Measurements from ENCODE around the gene GABBR2.

Gene GABBR2

DNA sequence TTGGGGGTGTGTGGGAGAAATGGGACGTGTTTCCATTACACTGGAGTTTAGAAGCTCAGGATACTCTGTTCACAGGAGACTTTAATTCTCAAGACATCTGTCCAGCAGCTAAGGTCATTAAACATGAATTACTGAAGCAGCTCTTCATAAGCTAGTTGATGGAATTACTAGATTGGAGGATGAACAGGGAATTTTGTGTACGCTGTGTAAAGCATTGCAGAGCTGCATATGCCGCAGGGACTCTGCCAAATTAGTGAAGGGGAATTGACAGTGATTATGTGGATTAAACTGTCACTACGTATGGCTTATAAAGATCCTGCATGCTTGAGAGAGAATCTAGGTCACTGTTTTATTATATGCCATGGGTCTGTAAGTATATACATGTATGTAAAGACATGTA lies 275.8 kb downstream of the GABBR2 start:
- no peak for DNase-seq

DNA sequence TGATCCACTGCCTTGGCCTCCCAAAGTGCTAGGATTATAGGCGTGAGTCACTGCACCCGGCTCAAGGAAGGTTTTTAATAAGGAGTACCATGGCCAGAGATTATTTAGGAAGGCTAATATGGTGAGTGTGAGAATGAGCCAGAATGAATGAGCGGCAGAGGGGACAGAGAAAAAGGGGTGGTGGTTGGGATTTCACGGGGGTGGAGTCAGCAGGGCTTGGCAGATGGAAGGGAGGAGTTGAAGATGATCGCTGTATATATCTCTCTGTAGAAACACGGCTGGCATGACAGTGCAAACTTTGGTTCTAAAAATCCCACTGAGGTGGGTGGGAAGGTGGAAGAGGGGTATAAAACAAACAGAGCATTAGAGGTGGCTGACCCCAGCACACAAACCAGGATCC lies 276.6 kb downstream of the GABBR2 start:
- DNase-seq: no peak
- ATAC-seq: no peak

More for the DNA sequence above, 275.8 kb downstream of the GABBR2 start:
- no peak for ATAC-seq

DNA sequence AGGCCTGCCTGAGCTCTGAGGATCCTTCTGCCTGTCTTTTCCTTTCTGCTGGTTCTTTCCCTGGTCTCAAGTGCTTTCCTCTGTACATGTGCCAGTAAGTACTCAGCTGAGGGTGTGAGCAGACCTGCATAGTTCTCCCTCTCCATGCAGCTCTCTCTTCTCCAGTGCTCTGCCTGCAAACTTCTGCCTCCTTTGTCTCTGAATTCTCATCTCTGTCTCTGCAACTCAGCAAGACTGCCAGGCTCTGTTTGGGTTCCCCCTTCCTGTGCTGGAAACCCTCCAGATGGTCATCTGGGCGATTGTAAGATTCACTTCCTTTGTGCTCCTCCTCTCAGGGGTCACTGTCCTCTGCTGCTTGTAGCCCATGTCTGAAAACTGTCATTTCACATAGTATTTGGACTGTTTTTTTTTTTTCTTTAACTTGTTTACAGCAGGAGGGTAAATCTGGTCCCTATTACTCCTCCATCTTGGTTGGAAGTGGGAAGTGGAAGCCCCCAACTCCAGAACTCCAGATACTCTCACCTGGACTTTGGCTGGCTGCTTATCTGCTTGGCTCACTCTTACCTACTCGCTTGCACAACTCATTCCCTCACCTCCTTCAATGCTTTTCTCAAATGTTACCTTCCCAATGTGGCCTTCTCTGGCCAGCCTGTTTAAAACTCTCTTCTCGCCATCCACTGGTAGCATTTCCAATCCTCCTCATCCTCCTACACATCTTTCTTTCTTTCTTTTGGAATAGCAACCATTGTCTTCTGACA lies 278.0 kb downstream of the GABBR2 start:
- DNase-seq: no peak
- no peak for ATAC-seq

DNA sequence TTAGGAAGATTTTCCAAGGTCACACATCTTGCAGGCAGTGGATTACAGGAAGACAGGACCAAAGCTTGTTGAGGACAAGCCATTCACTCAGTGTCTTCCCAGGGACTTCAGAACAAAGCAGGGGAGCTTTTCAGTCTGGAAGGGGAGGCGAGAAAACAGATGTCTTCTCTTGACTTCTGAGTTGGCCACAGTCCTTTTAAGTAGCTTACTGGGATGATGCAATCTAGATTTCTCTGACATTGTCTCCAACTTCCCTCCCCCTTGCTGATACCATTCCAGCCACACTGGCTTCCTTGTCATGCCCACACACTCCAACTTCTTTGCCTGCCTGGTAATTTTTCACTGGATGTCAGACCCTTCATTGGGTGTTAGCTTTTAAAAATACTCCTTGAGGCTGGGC lies 279.1 kb downstream of the GABBR2 start:
- ATAC-seq (no peak), DNase-seq (no peak)

DNA sequence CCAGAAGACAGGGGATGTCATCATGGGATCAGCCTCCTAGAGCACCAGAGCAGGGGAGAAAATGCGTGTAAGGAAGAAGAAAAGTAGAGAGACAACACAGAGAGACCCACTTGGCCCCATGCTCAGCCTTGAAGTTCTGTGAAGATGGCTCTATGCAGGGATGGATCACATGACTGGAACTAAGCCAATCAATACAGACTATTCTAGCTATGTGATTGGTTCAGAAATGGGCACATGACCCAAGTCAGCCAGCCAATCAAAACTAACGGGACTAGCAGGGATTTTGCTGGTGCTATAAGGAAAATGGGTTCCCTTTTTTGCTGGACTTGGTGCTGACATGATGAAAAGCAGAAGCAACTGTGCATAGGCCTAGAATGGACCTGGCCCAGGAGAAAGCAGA lies 280.3 kb downstream of the GABBR2 start:
- ATAC-seq: no peak
- DNase-seq: no peak

DNA sequence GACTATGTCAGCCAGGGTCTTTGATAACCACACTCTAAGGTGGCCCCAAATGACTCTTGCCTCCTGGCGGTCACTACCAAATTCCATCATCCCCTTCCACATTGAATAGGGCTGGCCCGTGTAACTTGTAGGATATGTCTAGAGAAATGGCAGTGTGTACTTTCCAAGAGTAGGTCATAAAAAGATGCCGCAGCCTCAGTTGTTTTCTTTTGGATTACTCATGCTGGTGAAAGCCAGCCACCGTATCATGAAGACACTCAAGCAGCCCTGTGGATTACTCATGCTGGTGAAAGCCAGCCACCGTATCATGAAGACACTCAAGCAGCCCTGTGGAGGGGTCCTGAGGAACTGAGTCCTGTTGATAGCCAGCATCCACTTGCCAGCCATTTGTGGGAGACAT lies 281.2 kb downstream of the GABBR2 start:
- ATAC-seq (no peak), DNase-seq (no peak)

DNA sequence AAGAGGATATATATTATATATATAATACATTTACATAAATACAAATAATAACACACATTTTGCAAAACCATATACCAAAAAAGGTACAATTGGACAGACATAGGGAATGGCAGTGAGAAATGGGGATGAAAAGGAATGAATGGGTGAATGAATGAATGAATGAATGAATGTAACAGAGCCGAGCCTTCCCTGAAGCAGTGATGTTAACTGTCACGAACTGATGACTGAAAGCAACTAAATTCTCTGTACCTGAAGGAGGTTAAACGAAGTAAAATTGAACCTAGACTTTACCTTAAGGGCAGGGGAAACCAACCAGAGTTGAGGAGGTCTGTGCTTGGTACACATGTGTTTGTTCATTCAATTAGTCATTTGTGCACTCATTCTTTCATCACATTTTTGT lies 283.7 kb downstream of the GABBR2 start:
- ATAC-seq (no peak), DNase-seq (no peak)

DNA sequence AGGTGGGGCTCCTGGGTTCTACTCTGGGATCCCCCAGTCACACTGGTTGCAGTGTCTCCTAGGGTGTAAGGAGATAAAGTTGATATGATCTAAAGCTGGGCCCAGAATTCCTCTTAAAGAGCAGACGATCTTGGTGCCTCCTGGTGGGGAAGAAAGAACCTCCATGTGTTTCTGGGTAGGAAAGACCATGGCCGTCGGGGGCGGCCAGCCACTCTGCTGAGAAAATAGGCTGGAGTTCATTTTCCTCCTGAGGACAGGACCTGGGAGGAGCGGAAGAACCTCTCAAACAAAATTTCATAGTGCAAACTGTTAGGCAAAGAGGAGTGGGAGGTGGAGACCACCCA lies 289.5 kb downstream of the GABBR2 start:
- DNase-seq (no peak), ATAC-seq (no peak)

DNA sequence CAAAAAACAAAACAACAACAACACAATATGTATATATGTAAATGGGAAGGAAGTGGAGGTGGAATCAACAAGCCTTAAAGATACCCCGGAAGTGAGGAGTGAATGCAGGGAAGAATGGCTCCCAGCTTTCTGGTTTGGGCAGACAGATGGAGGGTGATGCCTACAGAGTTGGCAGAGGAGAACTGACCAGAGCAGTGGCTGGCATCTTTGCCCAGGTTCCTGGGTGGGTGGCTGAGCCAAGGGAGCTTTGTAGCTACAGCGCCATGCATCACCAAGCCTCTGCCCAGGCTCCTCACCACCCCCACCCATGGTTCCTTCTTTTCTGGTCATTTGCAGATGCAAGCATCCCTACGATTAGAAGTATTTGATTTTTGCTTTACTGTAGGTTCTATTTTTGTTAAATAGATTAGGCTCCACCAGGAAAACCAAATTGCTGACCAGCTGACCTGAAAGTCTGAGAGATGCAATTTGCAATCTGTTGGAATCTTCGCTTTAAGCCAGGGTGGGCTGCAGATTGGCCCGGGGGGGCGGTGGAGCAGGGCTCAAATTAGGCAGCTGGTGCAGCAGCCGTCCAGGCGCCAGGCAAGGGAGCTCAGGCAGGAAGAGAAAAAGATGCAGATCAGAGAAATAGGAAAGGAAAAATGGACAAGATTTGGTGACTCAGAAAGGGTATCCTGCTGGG lies 290.0 kb downstream of the GABBR2 start:
- no peak for DNase-seq
- ATAC-seq: no peak

DNA sequence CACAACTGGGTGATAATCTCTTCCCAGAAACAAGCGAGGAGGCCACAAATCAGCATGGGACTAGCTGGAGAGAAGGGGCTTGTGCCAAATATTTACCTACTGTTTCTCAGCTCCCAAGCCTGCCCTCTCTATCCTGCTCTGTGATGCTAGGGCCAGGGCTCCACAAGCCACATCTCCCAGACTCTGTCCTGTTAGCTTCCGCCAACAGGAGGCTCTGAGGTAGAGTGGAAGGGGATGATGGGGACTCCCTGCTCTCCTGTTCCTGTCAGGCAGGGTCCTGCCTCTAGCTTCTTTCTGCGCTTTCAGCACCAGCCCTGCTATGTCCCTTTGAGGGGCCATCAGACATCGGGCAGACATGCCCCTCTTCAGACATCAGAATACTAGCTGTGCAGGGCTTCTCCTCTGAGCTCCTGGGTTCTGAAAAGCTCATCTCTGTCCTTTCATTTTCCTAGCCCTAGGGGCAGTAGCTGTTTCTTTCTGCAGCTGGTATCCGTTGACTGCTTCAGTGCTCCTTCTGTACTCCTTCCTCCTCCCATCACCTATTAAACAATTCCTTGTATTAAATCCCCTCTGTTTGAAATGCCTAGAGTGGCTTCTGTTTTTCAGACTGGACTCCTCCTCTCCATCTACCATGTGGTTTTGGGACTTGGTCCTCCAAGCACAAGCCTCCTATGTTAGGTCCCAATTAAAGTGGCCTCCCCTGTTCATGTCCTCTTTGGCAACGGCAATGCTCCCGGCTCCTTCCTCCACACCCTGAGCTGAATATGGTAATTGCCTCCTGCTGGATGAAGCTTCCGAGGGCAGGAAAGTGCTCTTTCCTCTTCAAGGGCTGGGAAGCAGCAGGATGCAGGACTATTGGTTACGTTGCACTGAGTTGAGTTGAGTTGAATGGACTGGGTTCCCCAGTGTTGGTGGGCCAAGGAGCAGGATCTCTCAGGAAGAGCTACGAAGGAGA lies 292.2 kb downstream of the GABBR2 start:
- DNase-seq (no peak), ATAC-seq (no peak)

DNA sequence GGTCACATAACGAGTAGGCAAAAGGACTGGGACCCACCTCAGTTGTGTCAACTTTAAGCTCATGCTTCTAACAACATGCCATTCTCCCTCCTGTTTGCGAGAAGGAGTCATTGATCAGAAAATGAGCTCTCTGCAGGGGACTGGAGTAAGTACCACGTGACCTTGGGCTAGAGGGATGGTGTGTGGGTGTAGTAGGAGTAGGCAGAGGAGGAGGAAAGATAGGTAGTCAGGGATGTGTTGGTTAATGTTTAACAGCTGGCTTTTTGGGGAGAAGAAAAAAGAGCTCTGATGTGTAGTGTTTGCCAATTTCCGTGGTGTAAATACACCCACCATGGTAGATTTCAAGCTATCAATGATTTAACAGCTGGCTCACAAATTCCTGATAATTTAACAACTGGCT lies 293.0 kb downstream of the GABBR2 start:
- ATAC-seq (no peak), DNase-seq (no peak)

DNA sequence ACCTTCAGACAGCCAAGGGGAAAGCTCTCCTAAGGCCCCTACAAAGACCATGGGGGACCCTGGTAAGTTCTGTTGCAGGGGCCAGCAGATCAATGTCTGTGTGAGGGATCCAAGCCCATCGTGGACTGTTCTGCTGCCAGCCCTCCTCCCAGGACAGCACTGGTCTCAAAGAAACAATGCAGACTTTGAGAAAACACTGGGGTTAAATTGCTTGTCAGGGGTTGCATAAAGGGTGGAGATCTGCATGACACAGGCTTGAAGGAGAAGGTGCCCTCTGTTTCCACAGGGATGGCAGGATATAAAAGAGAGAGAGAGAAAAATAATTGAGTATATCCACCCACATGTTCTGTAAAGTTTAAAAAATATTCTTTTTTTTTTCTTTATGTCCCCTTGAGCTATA lies 295.7 kb downstream of the GABBR2 start:
- DNase-seq (no peak), ATAC-seq (no peak)

DNA sequence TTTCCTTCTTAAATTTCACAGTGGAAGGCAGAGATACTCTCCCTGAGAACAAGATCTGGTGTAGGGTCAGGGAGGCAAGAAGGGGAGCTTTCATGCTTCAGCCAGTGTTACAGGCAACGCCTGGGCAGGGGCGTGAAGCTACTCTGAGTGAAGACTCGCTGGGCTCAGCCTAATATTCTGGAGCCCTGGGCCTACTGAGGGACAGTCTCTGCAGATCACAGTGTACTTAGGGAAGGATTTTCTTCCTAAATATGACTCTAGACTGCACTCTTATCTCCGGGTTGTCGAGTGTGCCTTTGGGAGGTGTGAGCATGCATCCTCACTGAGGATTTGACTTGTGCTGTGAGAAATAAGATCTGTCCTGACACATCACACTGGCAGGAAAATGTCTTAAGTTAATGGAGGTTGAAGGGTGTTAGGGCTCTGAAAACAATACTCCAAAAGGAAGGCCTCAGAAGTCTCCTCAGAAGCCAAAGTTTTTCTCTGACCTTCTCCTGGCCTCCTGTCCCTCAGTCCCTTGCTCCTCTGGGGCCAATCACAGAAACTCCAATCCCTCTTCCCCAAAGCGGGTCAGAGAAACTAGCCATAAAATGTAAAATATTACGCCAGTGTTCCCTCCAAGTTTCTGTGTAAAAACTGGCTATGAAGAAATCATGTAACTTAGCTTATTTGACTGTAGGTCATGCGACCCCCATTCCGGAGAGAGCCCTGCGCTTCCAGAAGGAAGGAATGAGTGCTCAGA lies 296.5 kb downstream of the GABBR2 start:
- DNase-seq (no peak), ATAC-seq (no peak)

DNA sequence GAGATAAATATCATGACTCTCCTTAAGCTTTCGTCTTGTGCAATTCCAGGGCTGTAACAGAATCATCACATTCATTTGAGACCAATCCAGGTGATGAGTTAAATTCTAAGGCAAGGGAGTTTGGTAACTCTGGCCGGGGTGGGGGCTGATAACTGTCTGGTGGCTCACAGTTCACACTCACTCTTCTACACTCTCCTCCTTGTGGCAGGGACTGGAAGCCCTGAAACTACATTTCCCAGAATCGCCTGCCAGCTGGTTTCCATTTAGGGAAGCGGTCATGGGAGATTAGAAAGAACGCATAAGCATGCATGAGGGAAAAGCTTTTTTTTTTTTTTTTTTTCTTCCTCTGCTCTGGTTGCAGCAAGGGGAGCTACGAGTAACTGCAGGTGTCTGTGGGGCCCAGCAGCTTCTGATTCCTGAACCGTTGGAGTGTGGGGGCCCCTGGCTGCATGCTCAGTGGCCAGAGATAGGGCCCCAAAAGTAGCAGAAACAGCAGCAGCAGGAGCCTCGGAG lies 298.5 kb downstream of the GABBR2 start:
- no peak for ATAC-seq
- no peak for DNase-seq

DNA sequence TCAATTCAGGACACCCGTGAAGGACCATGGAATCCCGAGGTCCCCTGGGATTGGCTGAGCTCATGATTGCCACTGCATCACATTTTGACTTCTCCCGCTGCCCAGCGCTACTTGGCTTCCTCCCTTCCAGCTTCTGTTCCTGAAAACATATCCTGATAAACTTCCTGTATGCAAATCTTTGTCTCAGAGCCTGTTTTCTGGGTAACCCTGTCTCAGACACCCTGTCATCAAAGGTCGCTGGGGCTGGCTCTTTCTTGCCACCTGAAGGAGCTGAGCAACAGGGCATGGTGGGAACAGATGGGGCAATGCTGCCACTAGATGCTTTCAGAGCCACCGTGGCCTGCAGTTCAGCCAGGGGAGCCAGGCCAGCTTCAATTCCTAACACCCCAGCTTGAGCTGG lies 299.0 kb downstream of the GABBR2 start:
- ATAC-seq (no peak), DNase-seq (no peak)

DNA sequence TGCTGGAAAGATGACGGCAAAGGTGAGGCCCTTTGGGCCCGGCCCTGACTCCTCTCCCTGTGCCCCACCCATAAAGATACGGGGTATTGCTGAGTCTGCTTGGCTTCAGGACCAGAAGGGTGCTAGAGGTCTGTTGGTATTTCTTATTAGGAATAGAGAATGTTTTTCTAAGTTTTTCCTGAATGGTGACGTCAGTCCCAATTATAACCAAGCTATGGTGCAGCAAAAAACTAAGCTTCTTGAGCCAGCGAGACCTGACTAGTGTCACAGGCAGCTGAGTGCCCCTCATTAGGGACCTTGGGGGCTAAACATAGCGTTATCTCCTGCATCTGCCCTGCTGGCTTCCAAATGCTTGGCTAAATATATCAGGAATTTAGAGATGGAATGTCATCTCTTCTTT lies 302.3 kb downstream of the GABBR2 start:
- ATAC-seq (no peak), DNase-seq (no peak)

DNA sequence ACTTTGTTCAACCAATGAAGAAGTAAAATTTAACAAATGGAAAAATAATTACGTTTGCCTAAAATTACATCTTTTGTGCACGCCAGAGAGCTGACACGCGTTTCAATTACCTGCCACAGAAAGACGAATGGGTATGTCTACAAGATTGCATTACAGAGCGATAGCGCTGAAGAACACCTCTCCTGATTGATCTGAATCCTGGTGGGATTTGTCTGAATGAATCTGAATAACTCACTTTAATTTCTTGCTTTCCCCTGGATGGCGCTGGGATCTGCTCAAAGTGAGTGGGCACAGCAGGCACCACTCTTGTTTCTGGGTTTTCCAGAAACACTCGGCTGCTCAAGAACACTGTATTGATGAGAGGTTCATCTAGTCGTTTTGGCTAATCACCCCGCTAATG lies 304.5 kb downstream of the GABBR2 start:
- ATAC-seq: no peak
- no peak for DNase-seq

DNA sequence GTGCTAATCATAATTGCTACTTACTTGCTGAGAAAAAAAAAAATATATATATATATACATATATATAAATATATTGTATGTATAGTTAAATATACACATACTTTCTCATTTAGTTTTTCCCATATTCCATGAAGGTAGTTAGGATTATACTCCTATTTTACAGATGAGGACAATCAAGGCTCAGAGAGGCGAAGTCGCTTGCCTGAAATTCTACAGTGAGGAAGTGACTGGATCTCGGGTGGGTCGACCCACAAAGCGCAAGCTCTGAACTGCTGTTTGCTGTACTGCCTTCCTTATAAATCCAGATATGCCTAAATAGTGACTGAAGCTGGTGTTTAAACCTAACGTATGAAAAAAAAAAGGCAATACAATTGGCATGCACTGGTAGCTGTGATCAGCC lies 305.0 kb downstream of the GABBR2 start:
- ATAC-seq (no peak), DNase-seq (no peak)

DNA sequence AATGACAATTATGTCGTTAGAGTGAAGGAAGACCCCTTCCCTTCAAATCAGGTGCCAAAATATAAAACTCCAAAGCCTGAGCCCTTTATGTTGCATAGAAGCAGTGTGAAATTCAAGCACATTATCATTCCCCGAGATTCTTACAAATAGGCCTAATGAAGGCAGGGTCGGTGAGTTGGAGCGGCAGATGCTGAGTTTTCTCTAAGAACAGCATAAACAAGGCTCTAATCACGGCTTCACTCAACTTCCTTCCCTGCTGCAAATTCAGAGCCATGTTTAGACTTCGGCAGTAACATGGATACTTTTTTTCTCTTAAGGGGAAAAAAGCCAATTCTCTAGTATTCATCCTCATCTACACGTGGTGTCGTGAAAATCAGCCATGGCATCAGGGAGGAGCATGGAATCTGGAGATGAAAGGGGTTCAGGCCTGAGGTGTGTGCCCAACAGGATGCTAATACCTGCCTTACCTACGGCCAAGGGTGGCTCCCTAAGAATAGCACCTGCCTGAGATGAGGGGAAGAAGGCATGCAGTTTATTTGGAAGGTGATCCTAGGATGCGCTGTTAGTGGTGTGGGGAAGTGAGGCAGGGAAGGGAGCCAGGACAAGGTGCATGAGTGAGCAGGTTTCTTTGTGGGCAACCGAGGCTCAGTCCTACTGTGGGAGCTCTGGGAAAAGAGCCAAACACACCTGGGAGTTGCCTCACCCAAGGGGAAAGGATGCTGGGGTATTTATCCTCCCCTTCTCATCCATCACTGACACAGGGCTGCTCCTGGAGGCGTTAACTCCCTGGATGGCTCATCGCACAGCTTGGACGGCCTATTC lies 306.5 kb downstream of the GABBR2 start:
- ATAC-seq: no peak
- no peak for DNase-seq

DNA sequence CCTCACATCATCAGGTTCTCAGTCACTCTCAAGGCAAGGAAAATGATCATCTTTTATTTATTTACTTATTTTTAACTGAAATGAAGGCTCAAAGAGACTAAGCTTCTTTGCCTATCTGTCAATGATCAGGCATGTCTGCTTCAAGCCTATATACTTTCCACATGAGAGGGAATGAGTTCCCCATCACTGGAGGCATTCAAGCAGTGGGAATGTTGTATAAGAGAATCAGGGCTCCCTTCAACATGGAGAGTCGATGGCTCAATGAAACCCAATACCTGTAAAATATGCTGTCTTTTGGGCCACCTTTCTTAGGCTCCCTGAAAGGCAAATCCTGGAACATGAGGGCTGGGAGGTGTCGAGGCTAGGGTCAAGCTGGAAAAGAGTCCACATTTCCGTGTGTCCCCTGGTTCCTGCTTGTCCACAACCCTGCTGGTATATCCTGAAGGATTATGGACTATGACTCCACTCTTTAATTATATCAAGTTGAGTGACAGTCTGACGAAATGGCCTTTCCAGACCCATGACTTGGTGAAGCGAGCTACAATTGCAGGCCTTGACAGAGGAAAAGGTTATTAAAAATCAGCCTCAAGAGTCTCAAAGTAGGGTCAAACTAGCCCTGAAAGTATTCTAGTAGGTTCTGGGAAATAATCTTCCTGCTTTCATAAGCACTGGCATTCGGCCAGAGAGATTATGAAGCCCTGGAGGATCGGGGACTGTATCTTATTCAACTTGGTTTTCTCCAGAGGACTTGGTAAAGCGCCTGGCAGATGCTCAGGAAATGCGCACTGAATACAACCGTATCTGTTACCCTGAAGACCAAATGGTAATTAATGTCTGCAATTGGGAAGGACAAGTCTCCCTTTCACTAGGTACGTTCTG lies 307.4 kb downstream of the GABBR2 start:
- no peak for ATAC-seq
- no peak for DNase-seq

Data from stimulated activated naive CD8-positive, alpha-beta T cell treated with anti-CD3 and anti-CD28 coated beads, Interleukin-15, Interleukin-2, amounts not matched to agents 100 U/mL and 50 U/mL, for 24 hours (primary cell).